GM19193 (cell line): ENCODE data around the gene SV2B.

Source experiments
- POLR2A ChIP-seq: IDR thresholded peaks from 4 replicates; pipeline ENCODE4 v1.6.1; 2011; ENCODE audit not compliant: insufficient read depth, insufficient read length; ENCODE audit errors: extremely low read depth

Gene SV2B

DNA sequence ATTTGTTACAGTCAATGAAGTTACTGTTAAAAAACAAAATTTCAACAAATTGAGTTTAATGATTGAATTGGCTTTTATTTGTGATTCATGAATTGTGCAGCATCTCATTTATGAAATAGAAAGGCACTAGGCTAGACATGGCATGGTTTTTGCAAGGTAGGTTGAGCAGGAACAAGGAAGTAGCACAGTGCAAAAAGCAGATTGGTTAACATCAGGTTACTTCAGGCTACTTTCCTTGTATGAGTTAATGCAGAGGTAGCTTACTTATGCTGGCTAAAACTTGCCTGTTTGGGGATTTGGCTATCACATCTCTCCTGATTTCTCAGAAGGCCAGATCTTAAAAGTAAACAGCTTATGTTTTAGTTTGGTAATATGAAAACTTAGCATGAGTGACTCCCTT is 23.0 kb upstream of the SV2B start:
- no peak for TF ChIP-seq POLR2A

DNA sequence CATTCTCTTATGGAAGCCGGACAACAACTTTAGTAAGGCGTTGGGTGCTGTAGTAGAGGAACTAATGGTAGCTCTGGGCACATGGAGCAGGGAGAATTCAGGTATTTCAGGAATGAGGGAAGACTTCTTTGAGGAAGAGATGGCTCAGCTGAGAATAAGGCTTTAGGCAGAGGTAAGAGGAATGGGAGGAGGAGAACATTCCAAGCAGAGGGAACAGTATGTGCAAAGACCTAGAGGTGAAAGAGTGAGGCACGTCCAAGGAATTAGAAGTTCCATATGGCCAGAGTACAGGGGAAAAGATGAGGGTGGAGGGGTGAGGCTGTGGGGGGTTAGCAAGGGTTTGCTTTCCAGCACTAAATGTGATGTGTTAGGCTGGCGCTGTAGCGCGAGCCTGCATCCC is 1.6 kb upstream of the SV2B start:
- TF ChIP-seq POLR2A = no peak

DNA sequence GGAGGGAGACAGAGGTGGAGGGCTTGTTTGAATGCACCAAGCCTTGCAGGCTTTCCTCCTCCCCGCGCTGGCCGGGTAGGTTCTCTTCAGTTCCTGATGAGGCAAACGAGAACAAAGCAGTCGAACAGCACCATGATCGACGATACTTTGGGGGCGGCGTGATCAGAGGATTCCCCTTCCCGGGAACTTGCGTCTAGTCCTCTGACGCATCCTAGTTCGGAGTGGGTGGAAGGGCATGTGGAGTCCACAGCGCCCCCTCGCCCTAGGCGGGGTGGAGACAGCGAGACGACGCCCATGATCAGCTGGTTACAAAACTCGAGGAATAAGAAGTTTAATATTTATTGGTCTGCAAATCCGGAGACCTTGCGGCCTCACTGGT is 452 bp upstream of the SV2B start:
- TF ChIP-seq POLR2A = no peak

DNA sequence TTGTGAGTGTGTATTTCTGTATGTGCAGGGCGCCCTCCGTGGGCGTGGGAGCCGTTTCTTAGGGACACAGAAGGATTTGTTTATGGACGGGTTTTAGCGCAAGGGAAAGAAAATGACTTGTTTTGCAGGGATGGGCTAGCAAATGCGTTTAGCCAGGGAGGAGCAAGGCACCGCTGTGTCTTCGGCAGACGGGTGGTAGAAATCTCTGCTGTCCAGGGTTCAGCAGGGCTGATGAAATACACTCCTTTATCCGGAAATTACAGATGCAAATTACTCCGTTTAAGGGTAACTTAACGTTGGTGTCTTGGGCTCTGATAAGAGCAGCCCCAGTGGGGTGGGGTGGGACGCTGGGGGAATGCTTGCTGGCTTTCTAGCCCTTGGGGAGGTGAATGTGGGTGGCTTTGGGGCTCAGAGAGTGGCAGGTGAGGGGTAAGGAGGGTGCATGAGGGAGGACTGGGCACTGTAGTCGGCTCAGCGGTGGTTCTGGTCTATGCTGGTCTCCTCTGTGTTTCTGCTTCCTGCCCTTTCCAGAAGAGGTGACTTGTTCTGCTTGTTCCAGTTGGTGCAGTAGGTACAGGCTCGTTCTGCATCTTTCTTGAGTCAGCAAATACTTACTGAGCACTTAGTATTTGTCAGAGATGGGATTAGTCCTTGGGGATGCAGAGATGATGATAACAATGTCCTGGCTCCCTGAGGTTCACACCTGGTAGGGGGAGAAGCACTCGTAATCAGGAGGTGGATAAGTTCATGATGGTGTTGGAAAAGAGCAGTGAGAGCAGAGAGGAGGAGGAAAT is 954 bp downstream of the SV2B start:
- no peak for TF ChIP-seq POLR2A

DNA sequence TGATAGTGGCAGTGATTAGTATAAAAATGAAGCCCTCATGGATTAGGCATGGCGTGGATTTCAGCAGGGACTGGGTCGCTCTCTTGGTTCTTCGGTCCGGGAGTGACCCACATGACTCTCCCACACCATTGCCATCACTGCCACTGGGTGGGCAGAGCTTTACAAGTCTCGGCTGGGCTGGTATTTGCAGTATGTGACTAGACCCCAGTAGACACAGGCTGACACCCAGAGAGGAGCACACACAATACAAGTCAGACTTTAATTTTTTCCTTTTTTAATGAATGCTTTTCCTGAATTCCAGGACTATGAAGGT is 1.5 kb downstream of the SV2B start:
- TF ChIP-seq POLR2A = no peak

DNA sequence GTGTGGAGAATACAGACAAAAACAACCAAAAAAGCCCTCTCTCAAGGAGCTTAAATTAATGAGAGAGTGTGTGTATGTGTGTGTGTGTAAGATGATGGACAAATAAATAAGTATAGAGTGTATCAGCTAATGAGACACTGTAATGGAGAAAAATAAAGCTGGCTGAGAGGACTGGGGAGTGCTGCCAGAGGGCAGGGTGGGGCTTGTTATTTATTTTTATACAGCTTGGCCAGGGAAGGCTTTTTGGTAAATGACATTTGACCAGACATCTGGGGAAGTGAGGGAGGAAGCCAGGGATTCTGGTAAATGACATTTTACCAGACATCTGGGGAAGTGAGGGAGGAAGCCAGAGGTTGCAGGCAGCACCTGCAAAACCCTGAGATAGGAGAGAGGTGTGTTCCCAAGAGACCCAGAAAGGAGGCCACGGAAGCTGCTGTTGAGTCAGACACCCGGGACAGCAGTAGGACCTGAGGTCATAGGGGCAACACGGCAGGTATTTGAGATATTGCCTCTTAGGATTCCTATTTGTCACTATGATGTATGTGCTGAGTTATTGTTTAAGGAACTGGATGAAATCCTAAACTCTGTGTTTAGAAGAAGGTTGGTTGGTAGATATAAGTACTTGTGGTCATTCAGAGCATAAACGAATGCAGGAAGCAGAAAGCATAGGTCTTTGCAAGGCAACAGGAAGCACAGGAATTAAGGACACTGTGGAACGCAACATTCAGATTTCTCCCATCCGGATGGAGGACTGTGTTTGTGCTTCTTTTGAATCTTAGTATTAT is 2.7 kb downstream of the SV2B start:
- TF ChIP-seq POLR2A = no peak

DNA sequence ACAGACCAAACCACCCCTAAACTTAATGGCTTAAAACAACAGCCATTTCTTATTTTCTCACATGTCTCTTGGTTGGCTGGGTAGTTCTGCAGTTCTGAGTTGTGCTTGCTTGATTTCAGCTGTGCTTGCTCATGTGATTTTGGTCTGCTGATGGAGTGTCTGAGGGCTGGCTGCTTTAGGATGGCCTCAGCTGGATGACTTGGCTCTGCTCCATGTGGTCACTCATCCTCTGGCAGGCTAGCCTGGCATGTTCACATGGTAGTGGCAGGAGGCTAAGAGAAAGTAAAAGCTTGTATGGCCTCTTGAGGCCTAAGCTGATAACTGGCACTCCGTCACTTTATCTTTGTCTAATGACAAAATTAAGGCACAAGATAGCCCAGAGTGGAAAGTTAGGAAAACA is 4.1 kb downstream of the SV2B start:
- TF ChIP-seq POLR2A = no peak

DNA sequence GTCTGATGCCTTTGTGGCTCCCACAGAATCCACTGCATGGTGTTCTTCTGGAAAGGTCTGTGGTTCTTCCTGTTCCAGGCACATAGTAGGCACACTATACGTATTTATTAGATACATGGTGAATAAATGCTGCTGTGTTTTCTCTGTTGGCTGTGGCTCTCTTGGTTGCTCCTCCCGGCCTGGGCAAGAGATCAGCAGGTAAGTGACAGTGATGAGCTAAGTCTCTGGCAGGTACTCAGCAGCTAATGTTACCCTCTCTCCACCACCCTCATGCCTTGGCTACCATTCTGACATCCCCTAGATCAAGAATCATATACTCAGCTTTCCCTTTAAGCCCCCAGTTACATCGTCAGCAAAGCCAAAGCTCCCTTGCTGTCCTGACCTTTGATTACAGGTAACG is 8.4 kb downstream of the SV2B start:
- no peak for TF ChIP-seq POLR2A

DNA sequence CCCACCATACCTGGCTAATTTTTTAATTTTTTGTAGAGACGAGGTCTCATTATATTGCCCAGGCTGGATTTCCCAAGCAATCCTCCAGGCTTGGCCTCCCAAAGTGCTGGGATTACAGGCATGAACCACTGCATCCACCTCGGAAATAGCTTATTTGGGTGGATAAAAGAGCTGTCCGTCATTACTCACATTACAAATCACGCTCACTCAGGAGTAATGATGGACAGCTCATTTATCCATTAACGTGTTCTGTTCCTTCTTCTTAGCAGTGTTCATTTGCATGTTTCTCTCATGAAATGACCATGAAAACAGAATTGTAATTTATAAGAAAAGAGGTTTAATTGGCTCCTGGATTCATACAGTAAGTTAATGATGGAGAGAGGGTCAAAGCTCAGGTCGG is 9.8 kb downstream of the SV2B start:
- TF ChIP-seq POLR2A = no peak

DNA sequence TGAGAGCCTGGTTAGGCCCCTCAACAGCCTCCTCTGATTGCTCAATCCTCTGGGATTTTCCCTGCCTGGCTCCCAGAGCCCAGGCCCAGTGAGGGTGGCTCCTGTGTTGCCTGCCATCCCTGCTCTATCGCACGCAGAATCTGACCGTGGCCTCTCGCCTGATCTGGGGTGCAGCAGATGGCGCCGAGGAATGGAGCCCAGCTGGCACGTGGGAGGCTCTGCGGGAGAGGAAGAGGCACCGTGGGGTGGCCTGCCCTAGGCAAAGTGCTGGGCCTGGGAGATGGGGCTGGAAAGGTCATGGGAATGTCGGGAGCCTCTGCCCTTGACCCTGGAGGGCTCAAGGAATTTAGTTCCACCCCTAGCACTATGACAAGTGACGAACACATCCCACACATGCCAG is 10.3 kb downstream of the SV2B start:
- TF ChIP-seq POLR2A = no peak

DNA sequence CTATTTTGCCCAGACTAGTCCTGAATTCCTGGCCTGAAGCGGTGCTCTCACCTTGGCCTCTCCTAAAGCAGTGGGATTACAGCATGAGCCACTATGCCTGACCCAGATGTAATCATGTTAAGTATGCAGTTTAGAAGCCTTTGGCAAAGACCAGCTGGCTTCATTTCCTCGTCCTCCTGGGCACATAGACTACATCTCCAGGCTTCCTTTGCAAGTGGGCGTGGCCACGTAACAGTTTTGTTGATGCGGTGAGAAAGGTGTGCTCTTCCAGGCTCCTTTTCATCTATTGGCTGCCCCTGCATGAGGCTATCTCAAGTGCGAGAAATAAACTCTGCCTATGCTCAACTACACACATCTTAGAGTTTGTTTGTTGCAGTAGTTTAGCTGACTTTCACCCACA is 13.0 kb downstream of the SV2B start:
- TF ChIP-seq POLR2A = no peak

DNA sequence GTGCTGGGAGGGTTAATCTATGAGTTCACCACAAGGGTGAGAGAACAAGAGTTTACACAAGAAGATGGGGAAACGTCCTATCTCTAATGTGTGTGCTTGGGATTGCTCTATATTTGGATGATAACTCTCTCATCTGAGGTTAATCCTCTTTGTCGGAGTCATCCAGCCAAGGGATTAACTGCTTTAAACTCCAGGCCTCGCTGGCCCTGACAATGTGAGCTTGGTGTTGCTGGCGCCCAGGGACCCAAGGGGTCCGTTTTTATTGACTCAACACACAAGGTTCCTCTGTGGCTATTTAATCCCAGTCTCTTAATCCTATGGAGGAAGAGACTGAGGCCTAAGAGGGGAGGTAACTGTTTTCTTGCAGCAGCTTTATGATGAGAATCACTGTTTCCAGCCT is 14.2 kb downstream of the SV2B start:
- TF ChIP-seq POLR2A = no peak

DNA sequence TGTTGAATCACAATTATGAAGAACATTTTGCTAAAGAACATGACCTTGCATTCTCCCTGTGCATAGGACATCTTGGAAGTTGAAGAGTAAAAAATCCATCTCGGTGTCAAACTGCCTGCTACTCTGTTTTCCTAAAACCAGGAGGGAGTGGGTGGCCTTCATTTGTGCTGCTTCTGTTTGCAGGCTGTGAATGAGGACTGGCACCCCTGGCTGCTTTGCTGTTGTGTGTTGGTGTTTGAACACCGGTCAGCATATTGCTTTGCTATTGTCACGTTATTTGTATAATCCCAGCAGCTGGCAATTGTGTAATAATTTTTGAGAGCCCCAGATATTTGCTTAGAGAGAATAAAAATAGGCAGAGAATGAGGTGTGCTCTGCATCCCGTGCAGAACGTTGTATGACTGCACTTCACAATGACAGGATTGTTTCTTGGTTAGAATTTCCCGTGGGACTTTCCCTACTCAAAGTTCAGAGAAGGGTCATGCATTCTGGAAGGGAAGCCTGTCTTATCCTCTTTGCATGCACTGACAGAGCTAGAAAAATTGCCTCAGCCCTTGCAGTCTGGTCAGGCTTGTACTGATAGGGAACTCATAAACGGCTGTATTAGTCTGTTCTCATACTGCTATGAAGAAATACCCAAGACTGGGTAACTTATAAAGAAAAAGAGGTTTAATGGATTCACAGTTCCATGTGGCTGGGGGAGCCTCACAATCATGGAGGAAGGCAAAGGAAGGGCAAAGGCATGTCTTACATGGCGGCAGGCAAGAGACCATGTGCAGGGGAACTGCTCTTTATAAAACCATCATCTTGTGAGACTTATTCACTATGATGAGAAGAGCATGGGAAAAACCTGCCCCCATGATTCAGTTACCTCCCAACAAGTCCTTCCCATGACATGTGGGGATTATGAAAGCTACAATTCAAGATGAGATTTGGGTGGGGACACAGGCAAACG is 16.3 kb downstream of the SV2B start:
- TF ChIP-seq POLR2A = no peak

DNA sequence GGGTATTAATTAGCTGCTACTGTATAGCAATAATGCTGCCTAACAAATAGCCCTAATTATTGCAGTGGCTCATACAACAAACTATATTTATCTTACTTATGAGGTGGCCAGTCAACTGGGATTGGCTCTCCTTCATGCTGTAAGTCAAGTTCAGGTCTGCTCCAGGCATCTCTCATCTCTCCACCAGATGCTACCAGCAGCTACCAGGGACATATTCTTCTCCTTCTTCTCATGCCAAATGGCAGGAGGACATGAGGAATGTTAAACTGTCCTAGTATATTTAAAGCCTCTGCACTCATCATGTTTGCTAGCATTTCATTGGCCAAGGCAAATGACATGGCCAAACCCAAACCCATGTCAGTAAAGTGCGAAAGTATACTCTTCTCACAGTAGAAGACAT is 17.3 kb downstream of the SV2B start:
- TF ChIP-seq POLR2A = no peak

DNA sequence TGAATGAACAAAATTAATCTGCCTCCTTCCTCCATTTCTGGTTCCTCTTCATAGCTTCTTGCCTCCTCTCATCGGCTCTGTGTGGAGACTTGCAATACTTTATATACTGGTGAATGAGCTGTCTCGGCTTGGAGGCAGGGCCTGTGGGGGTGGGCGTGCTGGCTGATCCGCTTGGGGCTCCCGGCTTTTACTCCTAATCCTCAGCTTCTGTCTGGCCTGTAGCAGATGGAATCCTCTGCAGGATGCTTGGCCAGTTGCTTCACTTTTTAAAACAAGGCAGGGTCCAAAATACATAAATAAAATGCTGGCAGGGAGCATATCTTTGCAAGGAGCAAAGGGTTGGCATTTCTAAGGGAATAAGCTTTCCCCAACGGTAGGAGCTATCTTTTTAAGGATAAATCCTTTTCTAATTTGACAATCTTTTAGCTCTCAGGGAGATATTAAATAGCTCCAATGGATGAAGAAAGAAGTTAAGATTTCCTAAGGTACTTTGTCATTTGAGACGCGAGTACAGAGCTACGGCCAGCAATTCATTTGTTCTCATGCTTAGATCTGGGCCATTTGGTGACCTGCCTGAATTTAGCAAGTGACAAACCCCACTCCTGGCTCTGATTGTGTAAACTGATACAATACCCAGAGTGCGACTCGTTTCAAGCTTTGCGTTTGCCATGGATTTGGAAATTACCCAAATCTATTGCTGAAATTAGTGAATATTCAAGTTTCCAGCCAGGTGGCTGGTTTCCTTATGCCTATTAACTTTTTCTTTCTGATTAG is 18.9 kb downstream of the SV2B start:
- no peak for TF ChIP-seq POLR2A

DNA sequence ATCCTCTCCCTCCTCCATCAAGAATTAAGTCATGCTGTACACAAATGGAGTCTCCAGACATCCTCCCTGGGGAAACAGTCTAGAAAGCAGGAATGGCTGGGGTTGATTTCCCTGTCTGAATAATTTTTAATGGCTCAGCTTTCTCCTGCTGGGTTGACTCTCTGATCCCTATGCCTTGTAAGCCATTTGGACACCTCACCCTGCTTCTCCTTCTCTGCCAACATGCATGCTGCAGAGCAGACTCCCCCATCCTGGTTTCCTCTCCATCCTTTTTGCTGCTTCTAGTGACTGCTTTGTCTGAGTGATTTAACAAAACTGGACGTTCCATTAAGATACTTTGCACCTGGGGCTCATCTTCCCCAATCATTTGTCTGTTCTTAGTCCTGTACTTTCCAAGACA is 22.2 kb downstream of the SV2B start:
- TF ChIP-seq POLR2A = no peak

DNA sequence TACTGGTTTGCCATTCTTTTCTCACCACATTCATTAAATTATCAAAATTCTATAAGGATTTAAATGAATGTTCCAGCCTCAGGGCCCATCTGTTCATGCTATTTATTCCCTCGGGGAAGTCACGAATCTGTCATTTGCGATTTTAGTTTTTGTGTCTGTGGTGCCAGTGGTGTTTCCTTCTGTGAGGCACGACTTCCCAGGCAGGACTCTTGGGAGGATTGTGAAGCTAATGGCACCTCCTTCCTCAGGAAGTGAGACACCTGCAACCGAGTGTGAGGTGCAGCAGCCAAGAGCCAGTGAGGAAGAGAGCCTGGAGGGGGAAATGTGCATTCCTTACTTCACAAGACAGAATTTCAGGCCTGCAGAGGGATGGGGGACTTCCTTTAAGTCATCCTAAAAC is 24.1 kb downstream of the SV2B start:
- TF ChIP-seq POLR2A = no peak
